T-helper 22 cell (primary cell): ENCODE data around the gene ILDR1.
"Not testable (repeated sequence)": the region's sequence is repeated elsewhere in the genome, so short reads cannot be mapped to it uniquely, and the experiment has no call there.

Source experiments
- DNase-seq: peaks from one replicate; pipeline ENCODE4 v3.0.0-alpha.2; 2020; ENCODE audit warnings: low read depth

The ILDR1 gene

GRCh38 chr3:121942116-121942786 is 79.8 kb downstream of the ILDR1 start:
- DNase-seq, result no peak

GRCh38 chr3:121941592-121941991 is 80.5 kb downstream of the ILDR1 start:
- DNase-seq, result no peak

GRCh38 chr3:121938141-121938855 is 83.7 kb downstream of the ILDR1 start:
- DNase-seq, result not testable (repeated sequence)
